ENCODE results near the gene MVB12B.

- TF ChIP-seq, protein P1, sequence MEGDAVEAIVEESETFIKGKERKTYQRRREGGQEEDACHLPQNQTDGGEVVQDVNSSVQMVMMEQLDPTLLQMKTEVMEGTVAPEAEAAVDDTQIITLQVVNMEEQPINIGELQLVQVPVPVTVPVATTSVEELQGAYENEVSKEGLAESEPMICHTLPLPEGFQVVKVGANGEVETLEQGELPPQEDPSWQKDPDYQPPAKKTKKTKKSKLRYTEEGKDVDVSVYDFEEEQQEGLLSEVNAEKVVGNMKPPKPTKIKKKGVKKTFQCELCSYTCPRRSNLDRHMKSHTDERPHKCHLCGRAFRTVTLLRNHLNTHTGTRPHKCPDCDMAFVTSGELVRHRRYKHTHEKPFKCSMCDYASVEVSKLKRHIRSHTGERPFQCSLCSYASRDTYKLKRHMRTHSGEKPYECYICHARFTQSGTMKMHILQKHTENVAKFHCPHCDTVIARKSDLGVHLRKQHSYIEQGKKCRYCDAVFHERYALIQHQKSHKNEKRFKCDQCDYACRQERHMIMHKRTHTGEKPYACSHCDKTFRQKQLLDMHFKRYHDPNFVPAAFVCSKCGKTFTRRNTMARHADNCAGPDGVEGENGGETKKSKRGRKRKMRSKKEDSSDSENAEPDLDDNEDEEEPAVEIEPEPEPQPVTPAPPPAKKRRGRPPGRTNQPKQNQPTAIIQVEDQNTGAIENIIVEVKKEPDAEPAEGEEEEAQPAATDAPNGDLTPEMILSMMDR (IDR thresholded peaks at IDR 0.05; ENCODE audit: control extremely low read depth in 1 of 3, insufficient read depth in 1 of 3, low read depth in 1 of 3, low read length in 3 of 3): no peak
- no peak for TF ChIP-seq POLR2A (IDR thresholded peaks at IDR 0.05; ENCODE audit: control extremely low read depth in 1 of 2, low read depth in 2 of 2, low read length in 2 of 2)
- no peak for TF ChIP-seq RXRA (IDR thresholded peaks at IDR 0.05; ENCODE audit: insufficient read depth, low read depth, low read length)
- TF ChIP-seq EP300 (IDR thresholded peaks at IDR 0.05; ENCODE audit: borderline replicate concordance in 1 of 2, low read depth in 2 of 2, low read length in 2 of 2): no peak
Observed at GRCh38 chr9:126486276-126486675, 159.6 kb downstream of the MVB12B start.
